Ammon's horn (tissue), 1 donor: Measurements from ENCODE around the gene USP17L24.
"Not testable (repeated sequence)": the region's sequence is repeated elsewhere in the genome, so short reads cannot be mapped to it uniquely, and the experiment has no call there.

Source experiments
- DNase-seq: peaks from one replicate; pipeline ENCODE4 v3.0.0-alpha.2; 2016; ENCODE audit warnings: low spot score

The USP17L24 gene

DNA sequence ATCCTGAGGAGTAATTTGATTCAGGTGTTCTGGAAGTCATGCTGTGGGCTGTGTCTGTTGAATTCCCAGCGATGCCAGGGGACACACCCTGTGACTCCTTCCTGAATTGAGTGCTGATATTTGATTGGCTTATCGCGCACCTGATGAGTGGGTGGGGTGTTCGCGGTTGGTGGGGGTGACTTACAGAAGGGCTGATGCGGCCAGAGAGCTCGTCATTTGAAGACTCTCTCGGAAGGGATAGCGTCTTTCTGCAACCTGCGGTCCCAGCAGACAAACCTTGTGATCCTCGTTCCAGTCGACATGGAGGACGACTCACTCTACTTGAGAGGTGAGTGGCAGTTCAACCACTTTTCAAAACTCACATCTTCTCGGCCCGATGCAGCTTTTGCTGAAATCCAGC, at the start of gene USP17L24:
Gene USP17L24 (plus strand): TSS at position 301 of the 400 bp plus-strand sequence. CDS start 0 bp downstream, at position 301.
- not testable (repeated sequence) for DNase-seq

DNA sequence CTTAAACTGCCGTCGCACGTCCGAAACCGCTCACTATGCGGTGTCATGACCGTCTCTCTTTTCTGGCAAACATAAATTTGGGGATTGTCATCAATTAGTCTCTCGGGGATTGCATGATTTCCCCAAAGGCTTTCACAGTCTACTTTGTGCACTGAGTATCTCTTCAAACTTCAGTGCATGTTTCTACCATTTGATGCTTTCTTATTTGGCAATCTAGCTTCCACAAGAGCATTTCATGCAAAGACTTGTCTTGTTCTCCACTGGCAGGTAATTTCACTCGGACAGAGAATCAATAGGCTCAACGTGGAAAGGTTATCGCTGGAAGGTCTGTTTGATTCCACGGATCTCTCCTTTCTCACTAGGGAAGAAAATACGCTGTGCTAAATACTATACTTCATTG, 774 bp upstream of the USP17L24 start:
- not testable (repeated sequence) for DNase-seq

- DNase-seq = not testable (repeated sequence)
Observed at GRCh38 chr4:9329611-9330010, 4.6 kb downstream of the USP17L24 start, which contains the start of gene USP17L25. Gene USP17L25 (plus strand): TSS chr4:9329911. CDS start chr4:9329911, 0 bp downstream.

DNA sequence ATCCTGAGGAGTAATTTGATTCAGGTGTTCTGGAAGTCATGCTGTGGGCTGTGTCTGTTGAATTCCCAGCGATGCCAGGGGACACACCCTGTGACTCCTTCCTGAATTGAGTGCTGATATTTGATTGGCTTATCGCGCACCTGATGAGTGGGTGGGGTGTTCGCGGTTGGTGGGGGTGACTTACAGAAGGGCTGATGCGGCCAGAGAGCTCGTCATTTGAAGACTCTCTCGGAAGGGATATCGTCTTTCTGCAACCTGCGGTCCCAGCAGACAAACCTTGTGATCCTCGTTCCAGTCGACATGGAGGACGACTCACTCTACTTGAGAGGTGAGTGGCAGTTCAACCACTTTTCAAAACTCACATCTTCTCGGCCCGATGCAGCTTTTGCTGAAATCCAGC, 9.4 kb downstream of the USP17L24 start, which contains the start of gene USP17L26:
Gene USP17L26 (plus strand): TSS at position 301 of the 400 bp plus-strand sequence. CDS start 0 bp downstream, at position 301.
- not testable (repeated sequence) for DNase-seq

DNA sequence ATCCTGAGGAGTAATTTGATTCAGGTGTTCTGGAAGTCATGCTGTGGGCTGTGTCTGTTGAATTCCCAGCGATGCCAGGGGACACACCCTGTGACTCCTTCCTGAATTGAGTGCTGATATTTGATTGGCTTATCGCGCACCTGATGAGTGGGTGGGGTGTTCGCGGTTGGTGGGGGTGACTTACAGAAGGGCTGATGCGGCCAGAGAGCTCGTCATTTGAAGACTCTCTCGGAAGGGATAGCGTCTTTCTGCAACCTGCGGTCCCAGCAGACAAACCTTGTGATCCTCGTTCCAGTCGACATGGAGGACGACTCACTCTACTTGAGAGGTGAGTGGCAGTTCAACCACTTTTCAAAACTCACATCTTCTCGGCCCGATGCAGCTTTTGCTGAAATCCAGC, 14.1 kb downstream of the USP17L24 start, which contains the start of gene USP17L5:
Gene USP17L5 (plus strand): TSS at position 301 of the 400 bp plus-strand sequence. CDS start 0 bp downstream, at position 301.
- not testable (repeated sequence) for DNase-seq

DNA sequence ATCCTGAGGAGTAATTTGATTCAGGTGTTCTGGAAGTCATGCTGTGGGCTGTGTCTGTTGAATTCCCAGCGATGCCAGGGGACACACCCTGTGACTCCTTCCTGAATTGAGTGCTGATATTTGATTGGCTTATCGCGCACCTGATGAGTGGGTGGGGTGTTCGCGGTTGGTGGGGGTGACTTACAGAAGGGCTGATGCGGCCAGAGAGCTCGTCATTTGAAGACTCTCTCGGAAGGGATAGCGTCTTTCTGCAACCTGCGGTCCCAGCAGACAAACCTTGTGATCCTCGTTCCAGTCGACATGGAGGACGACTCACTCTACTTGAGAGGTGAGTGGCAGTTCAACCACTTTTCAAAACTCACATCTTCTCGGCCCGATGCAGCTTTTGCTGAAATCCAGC, 18.9 kb downstream of the USP17L24 start, which contains the start of gene USP17L27:
Gene USP17L27 (plus strand): TSS at position 301 of the 400 bp plus-strand sequence. CDS start 0 bp downstream, at position 301.
- DNase-seq = not testable (repeated sequence)

DNA sequence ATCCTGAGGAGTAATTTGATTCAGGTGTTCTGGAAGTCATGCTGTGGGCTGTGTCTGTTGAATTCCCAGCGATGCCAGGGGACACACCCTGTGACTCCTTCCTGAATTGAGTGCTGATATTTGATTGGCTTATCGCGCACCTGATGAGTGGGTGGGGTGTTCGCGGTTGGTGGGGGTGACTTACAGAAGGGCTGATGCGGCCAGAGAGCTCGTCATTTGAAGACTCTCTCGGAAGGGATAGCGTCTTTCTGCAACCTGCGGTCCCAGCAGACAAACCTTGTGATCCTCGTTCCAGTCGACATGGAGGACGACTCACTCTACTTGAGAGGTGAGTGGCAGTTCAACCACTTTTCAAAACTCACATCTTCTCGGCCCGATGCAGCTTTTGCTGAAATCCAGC, 23.6 kb downstream of the USP17L24 start, which contains the start of gene USP17L28:
Gene USP17L28 (plus strand): TSS at position 301 of the 400 bp plus-strand sequence. CDS start 0 bp downstream, at position 301.
- not testable (repeated sequence) for DNase-seq

DNA sequence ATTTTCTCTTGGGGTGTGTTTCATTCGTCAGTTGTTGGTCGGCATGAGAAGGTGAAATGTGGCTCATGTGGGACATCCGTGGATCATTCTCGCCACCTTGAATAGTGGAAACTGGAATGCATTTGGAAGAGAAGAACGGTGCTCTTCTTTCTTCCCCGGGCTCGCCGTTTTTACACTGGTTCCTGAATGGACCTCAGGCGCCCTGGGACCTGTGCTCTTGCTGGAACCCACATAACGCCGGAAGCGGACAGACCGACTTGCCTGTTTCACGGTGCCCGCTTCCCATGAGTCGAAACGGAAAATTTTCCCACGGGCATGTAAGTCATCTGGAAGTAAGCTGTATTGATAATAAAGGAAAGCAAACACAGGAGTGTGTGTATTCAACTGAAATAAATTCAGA, 25.9 kb downstream of the USP17L24 start:
- DNase-seq = not testable (repeated sequence)

GRCh38 chr4:9353338-9353737, 28.4 kb downstream of the USP17L24 start, which contains the start of gene USP17L29:
Gene USP17L29 (plus strand): TSS chr4:9353638. CDS start chr4:9353638, 0 bp downstream.
- DNase-seq = not testable (repeated sequence)

DNA sequence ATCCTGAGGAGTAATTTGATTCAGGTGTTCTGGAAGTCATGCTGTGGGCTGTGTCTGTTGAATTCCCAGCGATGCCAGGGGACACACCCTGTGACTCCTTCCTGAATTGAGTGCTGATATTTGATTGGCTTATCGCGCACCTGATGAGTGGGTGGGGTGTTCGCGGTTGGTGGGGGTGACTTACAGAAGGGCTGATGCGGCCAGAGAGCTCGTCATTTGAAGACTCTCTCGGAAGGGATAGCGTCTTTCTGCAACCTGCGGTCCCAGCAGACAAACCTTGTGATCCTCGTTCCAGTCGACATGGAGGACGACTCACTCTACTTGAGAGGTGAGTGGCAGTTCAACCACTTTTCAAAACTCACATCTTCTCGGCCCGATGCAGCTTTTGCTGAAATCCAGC, 37.9 kb downstream of the USP17L24 start, which contains the start of gene USP17L30:
Gene USP17L30 (plus strand): TSS at position 301 of the 400 bp plus-strand sequence. CDS start 0 bp downstream, at position 301.
- DNase-seq = not testable (repeated sequence)
